GM19193 (cell line): ENCODE measurements around the gene PTPRO.

Experiments
- POLR2A ChIP-seq: IDR thresholded peaks from 4 replicates; pipeline ENCODE4 v1.6.1; 2011; ENCODE audit not compliant: insufficient read depth, insufficient read length; ENCODE audit errors: extremely low read depth

PTPRO gene

DNA sequence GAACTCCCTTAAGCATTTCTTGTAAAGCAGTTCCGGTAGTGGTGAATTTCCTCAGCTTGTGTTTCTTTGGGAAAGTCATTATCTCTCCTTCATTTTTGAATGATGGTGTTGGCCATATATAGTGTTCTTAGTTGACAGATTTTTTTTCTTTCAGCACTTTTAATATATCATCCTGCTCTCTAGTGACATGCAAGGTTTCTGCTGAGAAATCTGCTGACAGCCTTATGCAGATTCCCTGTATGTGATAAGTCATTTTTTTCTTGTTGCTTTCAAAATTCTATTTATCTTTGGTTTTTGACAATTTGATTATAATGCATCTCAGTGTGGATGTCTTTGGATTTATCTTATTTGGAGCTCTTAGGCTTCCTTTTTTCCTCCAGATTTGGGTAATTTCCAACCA is 135.7 kb downstream of the PTPRO start:
- no peak for TF ChIP-seq POLR2A

DNA sequence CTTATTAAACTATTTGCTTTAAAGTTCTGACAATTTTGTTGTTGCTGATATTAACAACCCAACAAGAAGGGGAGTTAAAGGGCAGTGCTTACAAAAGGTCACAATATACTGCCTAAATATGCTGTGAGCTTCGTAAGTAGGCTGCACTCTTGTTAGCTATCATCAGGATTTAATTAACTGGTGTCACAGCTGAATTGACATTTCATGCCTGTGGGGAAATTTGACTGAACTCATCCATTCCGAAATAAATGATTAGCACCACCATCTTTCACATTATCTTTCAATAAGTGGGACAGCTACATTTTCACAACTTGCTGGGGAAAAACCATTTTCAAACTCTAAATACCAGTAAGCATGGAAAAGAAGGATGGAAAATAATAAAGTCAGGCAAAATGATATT is 146.6 kb downstream of the PTPRO start:
- no peak for TF ChIP-seq POLR2A

DNA sequence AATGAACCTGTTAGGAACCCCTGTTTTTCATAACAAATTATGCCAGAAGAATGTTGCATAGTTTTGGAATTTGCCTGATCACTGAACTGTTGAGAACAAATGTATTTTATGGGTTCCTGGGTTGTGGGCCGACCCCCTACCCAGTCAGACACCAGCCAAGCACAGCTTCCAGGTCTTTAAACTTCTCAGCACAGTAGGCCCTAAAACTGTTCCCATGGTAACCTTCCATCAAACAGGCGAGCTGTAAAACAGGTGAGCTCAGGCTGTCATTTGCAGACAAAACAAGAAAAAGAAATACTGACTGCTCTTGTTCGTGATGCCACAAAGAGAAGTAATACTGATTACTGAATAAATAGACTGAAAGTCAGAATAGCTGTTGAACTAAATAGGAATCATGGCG is 147.0 kb downstream of the PTPRO start:
- TF ChIP-seq POLR2A, result no peak

- TF ChIP-seq POLR2A, result no peak
Observed at GRCh38 chr12:15472036-15472435, 149.7 kb downstream of the PTPRO start.

DNA sequence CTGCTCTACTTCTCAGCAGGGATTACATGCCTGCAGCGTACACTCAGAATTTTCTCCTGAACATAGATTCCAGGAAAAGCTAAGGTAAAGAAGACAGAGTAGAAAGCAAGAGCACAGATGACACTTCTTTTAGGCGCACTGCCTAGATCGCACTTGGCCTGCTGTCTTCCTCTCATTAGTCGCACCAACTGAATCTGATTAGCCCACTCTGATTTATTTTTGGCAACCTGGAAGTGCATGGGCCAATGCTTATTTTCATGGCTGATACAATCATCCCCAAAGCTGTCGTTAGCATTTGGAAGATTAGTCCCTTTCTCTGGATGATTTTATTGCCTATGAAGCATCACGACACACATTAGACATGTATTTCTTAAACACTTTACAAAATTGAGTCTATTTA is 152.5 kb downstream of the PTPRO start:
- no peak for TF ChIP-seq POLR2A

GRCh38 chr12:15477761-15478160 is 155.5 kb downstream of the PTPRO start:
- TF ChIP-seq POLR2A, result no peak

DNA sequence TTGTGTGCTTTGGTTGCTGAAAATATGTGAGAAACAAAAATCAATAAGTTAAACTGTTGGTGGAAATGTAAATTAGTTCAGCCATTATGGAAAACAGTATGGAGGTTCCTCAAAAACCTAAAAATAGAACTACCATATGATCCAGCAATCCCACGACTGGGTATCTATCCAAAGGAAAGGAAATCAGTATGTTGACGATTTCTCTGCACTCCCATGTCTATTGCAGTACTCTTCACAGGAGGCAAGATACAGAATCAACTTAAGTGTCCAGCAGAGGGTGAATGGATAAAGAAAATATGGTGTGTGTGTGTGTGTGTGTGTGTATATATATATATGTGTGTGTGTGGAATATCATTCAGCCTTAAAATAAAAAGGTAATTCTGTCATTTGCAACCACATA is 159.5 kb downstream of the PTPRO start:
- TF ChIP-seq POLR2A, result no peak

GRCh38 chr12:15485466-15485865 is 163.2 kb downstream of the PTPRO start:
- no peak for TF ChIP-seq POLR2A

DNA sequence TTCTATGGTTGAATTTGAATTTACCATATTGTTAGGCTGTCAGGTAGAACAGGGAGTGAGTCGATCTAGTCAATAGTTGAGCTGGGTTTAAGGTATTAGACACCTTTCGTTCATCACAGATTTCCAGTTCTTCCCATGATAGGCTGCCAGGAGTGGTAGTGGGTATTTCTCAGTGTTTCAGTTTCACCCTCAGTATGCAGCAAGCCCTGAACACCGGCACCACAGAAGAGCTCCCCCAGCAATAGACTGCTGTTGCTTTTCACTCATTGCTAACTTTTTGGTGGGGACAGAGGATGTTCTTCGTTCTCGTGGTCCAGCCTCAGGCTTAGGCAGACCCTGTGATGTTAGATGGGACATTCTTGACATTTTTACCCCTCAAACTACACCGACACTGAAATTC is 164.6 kb downstream of the PTPRO start:
- no peak for TF ChIP-seq POLR2A

DNA sequence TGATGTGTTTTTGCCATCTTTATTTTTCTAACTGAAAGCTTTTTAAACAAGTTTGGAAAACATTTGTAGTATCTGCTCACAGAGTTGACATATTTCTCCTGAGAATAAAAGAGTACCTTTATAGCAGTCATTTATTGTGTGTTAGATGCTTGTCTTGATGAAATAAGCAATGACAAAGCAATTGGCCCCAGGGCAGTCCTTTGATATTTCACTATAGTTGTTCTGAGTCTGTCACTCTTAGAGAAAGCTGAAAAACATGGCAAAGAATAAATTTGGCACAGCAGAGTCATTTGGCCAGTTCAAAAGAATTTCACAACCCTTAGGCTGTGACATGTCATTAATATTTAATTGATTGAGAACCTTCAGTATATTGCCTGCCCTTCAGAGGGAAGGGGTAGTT is 166.2 kb downstream of the PTPRO start:
- no peak for TF ChIP-seq POLR2A

DNA sequence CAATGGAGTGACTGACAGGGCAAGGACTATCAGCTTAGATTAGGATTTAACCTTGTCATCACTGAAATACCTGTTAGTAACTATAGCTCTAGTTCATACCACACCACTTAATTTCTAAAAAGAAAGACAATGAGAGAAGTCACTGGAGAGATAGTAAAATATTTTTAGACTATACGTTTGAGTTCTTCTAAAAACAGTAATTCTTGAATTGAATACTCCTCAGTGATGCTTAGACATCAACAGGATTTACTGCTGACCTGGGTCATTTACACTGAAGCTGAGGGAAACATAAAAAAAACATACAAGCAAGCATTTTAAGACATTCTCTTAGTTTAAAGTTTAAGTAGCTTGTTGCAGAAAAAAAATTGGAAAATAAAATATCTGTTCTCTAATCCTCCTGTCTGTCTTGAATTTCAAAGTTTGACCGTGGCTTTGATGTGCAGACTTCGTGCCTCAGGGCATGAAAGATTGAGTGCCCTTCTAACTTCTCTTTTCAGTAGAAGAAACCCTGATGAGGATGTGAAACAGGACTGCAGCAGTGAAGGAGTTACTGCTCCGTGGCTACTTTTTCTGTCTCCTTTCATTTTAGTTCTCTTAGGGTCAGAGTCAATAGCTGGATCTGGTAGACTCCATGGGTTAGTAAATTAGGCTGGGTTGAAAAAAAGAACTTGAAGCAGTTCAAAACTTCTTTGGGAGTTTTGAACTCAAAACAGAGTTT is 172.2 kb downstream of the PTPRO start:
- TF ChIP-seq POLR2A, result no peak

DNA sequence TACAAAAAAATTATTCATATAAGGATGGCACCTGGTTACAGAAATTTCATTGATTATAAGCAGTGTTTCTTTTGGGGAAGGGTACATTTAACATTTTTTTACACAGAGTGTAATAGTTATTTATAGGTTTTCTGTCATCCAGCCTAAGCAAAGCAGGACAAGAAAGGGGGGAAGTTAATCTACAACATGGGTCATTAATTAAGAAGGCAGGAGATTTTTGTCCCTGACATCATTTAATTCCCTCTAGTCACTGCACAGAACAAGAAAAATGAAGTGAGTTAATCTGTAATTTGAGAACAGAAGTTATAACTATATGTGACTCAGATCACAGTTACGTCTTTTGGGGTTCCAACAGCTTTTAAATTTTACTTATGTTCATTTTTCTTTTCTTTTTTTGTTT is 173.4 kb downstream of the PTPRO start:
- no peak for TF ChIP-seq POLR2A

DNA sequence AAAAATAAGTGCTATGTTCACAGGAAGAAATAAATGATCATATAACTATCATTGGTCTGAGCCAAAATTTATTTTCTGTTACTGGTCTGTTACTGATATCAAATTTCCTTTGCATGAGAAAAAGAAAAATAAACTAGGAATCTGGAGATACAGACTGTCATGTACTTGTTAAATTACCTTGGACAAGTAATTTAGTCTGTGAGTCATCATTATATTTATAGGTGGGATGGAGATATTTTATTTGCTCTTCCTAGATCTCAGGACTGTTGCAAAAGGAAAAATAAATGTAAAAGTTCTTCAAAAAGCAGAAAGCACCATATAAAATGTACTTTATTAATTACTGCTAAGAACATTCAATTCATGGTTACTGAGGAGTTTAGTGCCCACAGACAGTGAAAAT is 174.4 kb downstream of the PTPRO start:
- no peak for TF ChIP-seq POLR2A

GRCh38 chr12:15497671-15498292 is 175.5 kb downstream of the PTPRO start:
- no peak for TF ChIP-seq POLR2A

DNA sequence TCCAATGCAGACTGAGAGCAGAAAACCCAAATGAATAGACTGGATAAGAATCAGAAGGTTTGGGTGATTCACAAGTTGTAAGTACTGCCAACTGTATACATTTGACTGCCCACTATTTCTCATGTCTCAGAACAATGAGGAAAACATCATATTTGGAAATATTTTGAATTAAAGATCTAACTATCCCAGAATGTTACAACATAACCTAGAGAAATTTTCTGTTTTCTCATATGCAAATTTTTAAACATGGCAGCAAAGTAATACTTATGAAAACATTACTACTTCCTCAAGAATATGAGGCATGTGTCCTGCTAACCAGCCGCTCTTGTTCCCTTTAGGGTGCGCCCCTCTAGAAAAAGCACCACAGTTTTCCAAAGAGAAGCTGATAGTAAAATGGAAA is 179.9 kb downstream of the PTPRO start:
- no peak for TF ChIP-seq POLR2A

DNA sequence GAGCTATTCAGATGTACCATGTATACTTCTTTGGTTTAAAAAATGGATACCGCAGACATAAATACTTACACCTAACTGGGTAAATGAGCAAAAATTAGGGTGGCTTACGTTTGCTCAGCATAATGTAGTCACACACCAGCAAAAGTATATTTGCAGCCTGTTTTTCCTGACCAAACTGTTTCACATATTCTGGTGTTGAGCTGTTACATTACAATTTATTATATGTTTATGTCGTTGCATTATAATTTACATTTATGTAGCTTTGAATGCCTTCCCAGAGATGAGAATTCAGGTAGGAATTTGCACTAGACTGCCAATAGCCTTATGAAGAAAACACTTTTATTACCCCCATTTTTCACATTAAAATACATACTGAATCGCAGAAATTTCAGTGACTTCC is 183.3 kb downstream of the PTPRO start:
- TF ChIP-seq POLR2A, result no peak

DNA sequence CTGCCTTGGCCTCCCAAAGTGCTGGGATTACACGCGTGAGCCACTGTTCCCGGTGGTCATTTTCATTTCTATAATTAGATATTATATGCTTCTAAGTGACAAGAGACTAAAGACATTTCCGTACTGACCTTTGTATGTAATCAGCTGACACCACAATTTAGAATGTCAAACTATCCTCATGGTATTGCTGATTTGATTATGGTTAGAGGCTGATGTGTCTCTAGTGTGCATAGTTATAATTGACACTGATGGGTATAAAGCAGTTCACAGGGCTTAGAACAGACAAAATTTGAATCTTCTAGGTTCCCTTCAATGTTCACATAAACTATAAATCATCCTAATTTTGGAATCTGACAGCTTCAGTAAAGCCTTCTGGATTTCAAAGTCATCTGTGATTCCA is 192.7 kb downstream of the PTPRO start:
- no peak for TF ChIP-seq POLR2A

DNA sequence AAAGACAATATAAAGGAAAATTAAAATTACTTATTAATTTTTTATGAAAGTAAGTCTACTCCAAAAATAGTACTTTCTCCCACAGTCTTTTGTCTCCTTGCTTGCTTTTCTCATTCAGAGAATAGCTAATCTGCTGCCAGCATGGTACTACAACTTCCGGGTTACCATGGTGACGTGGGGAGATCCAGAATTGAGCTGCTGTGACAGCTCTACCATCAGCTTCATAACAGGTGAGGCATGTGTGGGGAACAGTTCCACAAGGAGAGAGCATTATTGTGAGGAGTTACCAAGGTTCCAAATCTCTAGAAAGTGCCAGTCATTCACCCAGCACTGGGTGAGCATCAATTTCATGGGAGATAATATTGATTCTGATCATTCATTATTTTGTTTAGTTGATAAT is 197.8 kb downstream of the PTPRO start:
- TF ChIP-seq POLR2A, result no peak

- no peak for TF ChIP-seq POLR2A
Observed at GRCh38 chr12:15520844-15521243, 198.5 kb downstream of the PTPRO start.
